Heart right ventricle (tissue), 16 donors: ENCODE measurements around the gene SSR1. TPM values are rescaled to one million over a fixed set of nuclear protein-coding genes. Genes with fewer than 3 reads are reported as not detected.

Experiments used
- ATAC-seq, 8 donors: fragments of 200-7000 bp; cut with Tn5 transposase; one replicate each; pipeline ENCODE4 v1.9.1; 2020; ENCODE audit warnings: mild to moderate bottlenecking in 8 of 8, moderate library complexity in 8 of 8, moderate number of reproducible peaks in 1 of 8
- DNase-seq, 2 donors: peaks; one replicate each; pipeline ENCODE4 v3.0.0-alpha.2; 2020
- H3K27ac ChIP-seq, 10 donors: fragments of 200-600 bp; sonication (generic) in 2 of 10; one replicate each; pipeline versions ENCODE4 v1.5.0 to v1.8.0; 2020 to 2022; ENCODE audit warnings: mild to moderate bottlenecking in 3 of 10
- H3K27me3 ChIP-seq, 7 donors: fragments of 200-600 bp; one replicate each; pipeline ENCODE4 v1.8.0; 2021 to 2022; ENCODE audit warnings: mild to moderate bottlenecking in 2 of 7
- H3K36me3 ChIP-seq, 9 donors: fragments of 200-600 bp; sonication (generic) in 1 of 9; one replicate each; pipeline versions ENCODE4 v1.5.0 to v1.8.0; 2020 to 2022; ENCODE audit warnings: mild to moderate bottlenecking in 2 of 9
- H3K4me1 ChIP-seq, 9 donors: fragments of 200-600 bp; sonication (generic) in 1 of 9; one replicate each; pipeline versions ENCODE4 v1.5.0 to v1.8.0; 2020 to 2022; ENCODE audit warnings: mild to moderate bottlenecking in 4 of 9
- H3K4me3 ChIP-seq, 10 donors: fragments of 200-600 bp; sonication (generic) in 2 of 10; one replicate each; pipeline versions ENCODE4 v1.5.0 to v1.8.0; 2020 to 2022; ENCODE audit warnings: mild to moderate bottlenecking in 7 of 10, moderate library complexity in 2 of 10
- H3K9me3 ChIP-seq, 11 donors: fragments of 200-600 bp in 10 of 11; sonication (generic) in 2 of 11; one replicate each; pipeline versions ENCODE4 v1.5.0 to v1.8.0; 2013 to 2022; ENCODE audit warnings: mild to moderate bottlenecking in 2 of 11, control low read depth in 1 of 11, moderate library complexity in 1 of 11
- CTCF ChIP-seq, 9 donors: fragments of 200-600 bp; sonication (generic) in 2 of 9; IDR thresholded peaks; one replicate each; pipeline versions ENCODE4 v1.5.0 to v1.8.0; 2021 to 2022; ENCODE audit warnings: antibody characterized with exemption in 9 of 9, mild to moderate bottlenecking in 5 of 9, moderate library complexity in 1 of 9
- WGBS, 2 donors: extraction: QIAGEN DNeasy Blood & Tissue Kit; methylation state at CpG; one replicate each; pipeline ENCODE4 v1.1.7; 2013; ENCODE audit warnings: inconsistent platforms in 1 of 2; 5-methylcytosine and 5-hydroxymethylcytosine counted together
- intact Hi-C, 10 donors: fragments of 100-400 bp; cut with DNase I; formaldehyde crosslinking; loops; one replicate each; pipeline versions ENCODE4 v1.11.1 to v1.14.2; 2022
- polyA plus RNA-seq, 2 donors: library from polyadenylated mRNA; stranded (reverse); fragments of 200-250 nt; gene quantifications; one replicate each; pipeline ENCODE4 v1.2.3, GENCODE V29; 2013
- total RNA-seq, 10 donors: library from RNA; stranded (reverse); fragmentation: NEBNext Ultra II Directional in 3 of 10; extraction: Animal tissue kit (Norgen Biotek cat#: 25700) in 3 of 10; gene quantifications; one replicate each; pipeline versions ENCODE4 v1.2.1 to v1.2.4, GENCODE V29; 2021 to 2023
- donor health status: Arrhythmogenic right ventricular cardiomyopathy.
- donor health status: ischemic (EF 13 %, LVEDD 7.1; RV severe dilation, severe dysfunction).
- donor health status: healthy with polysubstance abuse.
- donor health status: DM: no; HTN: yes; CAD: no.
- donor health status: DM: no; HTN: no; CAD: no.
- donor health status: ischemic (EF 25% LVEDD 6.9; RV normal size, moderate dysfunction).
- donor health status: ischemic (EF 25% LVEDD 5.7; RV mildly dilated, moderate dysfunction).
- donor health status: healthy.
- donor health status: DM: yes; HTN: yes; CAD: no.
- donor health status: Ischemic cardiomyopathy.
- donor health status: ischemic (EF 35%, LVEDD 5.7; RV mildly dilated, moderate dysfunction).
- donor health status: nonischemic (EF 11% LVEDD 7.7; RV severe dilation, severe dysfunction).
- donor health status: DM: yes; HTN: yes; CAD: no.
- donor health status: PGD.
- donor health status: ischemic (EF 29% LVEDD 5.4; RV normal size, mild dysfunction).
- donor health status: nonischemic (EF 23%, LVEDD 6.1; RV moderate dilation, normal function).

SSR1 gene
- total and polyA plus RNA-seq, 12 donors = 8.3 to 80.5 (median 60.8) TPM

- no peak for TF ChIP-seq CTCF (IDR thresholded peaks at IDR 0.05)
- 76% methylated on average over 1 of the region's 1 CpG for WGBS, 2 donors
- DNase-seq = no peak
- Histone ChIP-seq H3K27me3 (no peaks in the 10 kb centered on the region), H3K27ac (no peak overlapping the region), H3K9me3 (no peaks in the 10 kb centered on the region), H3K4me1 (peaks cover 0 to 23% (median 7%) of the 10 kb centered on the region in 9 donors), H3K4me3 (no peak overlapping the region), H3K36me3 (peaks cover 0 to 100% (median 52%) of the 10 kb centered on the region in 9 donors)
- intact Hi-C loops = loop anchor here in 1 of 10 donors (10.0 kb wide), 1 partner anchor 110 kb away; no protein-coding TSS in a partner anchor
- ATAC-seq = no peak
Observed at GRCh38 chr6:7304821-7305220, 8.2 kb downstream of the SSR1 start.

GRCh38 chr6:7301702-7302101 is 11.3 kb downstream of the SSR1 start:
- Histone ChIP-seq H3K36me3 (peaks cover 0 to 100% (median 63%) of the 10 kb centered on the region in 9 donors), H3K9me3 (no peaks in the 10 kb centered on the region), H3K4me3 (no peak overlapping the region), H3K27me3 (no peaks in the 10 kb centered on the region), H3K4me1 (no peaks in the 10 kb centered on the region), H3K27ac (no peak overlapping the region)
- intact Hi-C loops = loop anchor here in 1 of 10 donors (10.0 kb wide), 1 partner anchor 113 kb away; no protein-coding TSS in a partner anchor
- WGBS, 2 donors = 88 to 90% methylated on average over 7 of the region's 7 CpGs
- TF ChIP-seq CTCF (IDR thresholded peaks at IDR 0.05) = no peak
- no peak for ATAC-seq
- no peak for DNase-seq

GRCh38 chr6:7300926-7301325 is 12.1 kb downstream of the SSR1 start:
- no peaks in the 10 kb centered on the region for H3K27me3 ChIP-seq
- no peak overlapping the region for H3K4me3 ChIP-seq
- WGBS, 2 donors = 83 to 84% methylated on average over 5 of the region's 5 CpGs
- no peaks in the 10 kb centered on the region for H3K9me3 ChIP-seq
- ATAC-seq = no peak
- DNase-seq = no peak
- intact Hi-C loops = loop anchor here in 1 of 10 donors (10.0 kb wide), 1 partner anchor 114 kb away; no protein-coding TSS in a partner anchor
- TF ChIP-seq CTCF (IDR thresholded peaks at IDR 0.05) = no peak
- H3K27ac ChIP-seq = no peak overlapping the region
- peaks cover 0 to 100% (median 67%) of the 10 kb centered on the region in 9 donors for H3K36me3 ChIP-seq
- H3K4me1 ChIP-seq = no peaks in the 10 kb centered on the region

GRCh38 chr6:7298113-7298512 is 14.9 kb downstream of the SSR1 start:
- 93 to 96% methylated on average over 1 of the region's 1 CpG for WGBS, 2 donors
- Histone ChIP-seq H3K9me3 (no peaks in the 10 kb centered on the region), H3K27ac (no peak overlapping the region), H3K4me3 (no peak overlapping the region), H3K4me1 (peaks cover 0 to 1% (median 0%) of the 10 kb centered on the region in 9 donors), H3K27me3 (no peaks in the 10 kb centered on the region), H3K36me3 (peaks cover 0 to 100% (median 60%) of the 10 kb centered on the region in 9 donors)
- ATAC-seq = no peak
- intact Hi-C loops = loop anchor here in 2 of 10 donors (5.0 to 10.0 kb wide), 2 partner anchors 107 to 304 kb away; no protein-coding TSS in a partner anchor
- TF ChIP-seq CTCF (IDR thresholded peaks at IDR 0.05) = no peak
- no peak for DNase-seq
